OCI-LY1 (cell line): Measurements from ENCODE around the gene C11orf24.
"Not testable (repeated sequence)": the region's sequence is repeated elsewhere in the genome, so short reads cannot be mapped to it uniquely, and the experiment has no call there.

Experiments used
- H2AFZ ChIP-seq: fragments of 200-600 bp; sonication (generic), shearing (Covaris generic); 2 replicates; pipeline ENCODE4 v1.6.0; 2014; ENCODE audit warnings: antibody characterized with exemption, mild to moderate bottlenecking, low read length
- H3F3A ChIP-seq: fragments of 200-600 bp; sonication (generic), shearing (Covaris generic); 2 replicates; pipeline ENCODE4 v1.6.0; 2014; ENCODE audit warnings: mild to moderate bottlenecking, antibody characterized with exemption, low read length, moderate library complexity; ENCODE audit not compliant: insufficient read depth
- H3K27ac ChIP-seq: fragments of 200-600 bp; sonication (generic); 2 replicates; pipeline ENCODE4 v1.5.1; 2014; ENCODE audit warnings: low read length, mixed run types, mild to moderate bottlenecking, low read depth; ENCODE audit not compliant: poor library complexity, severe bottlenecking
- H3K27me3 ChIP-seq: fragments of 200-600 bp; sonication (generic); 2 replicates; pipeline ENCODE4 v1.6.0; 2014; ENCODE audit warnings: antibody characterized with exemption, mild to moderate bottlenecking, low read length, moderate library complexity; ENCODE audit not compliant: insufficient read depth
- H3K36me3 ChIP-seq: fragments of 200-600 bp; sonication (generic); 2 replicates; pipeline ENCODE4 v1.6.1; 2014; ENCODE audit warnings: mild to moderate bottlenecking, antibody characterized with exemption, low read length, moderate library complexity, mixed read lengths; ENCODE audit not compliant: insufficient read depth
- H3K4me1 ChIP-seq: fragments of 200-600 bp; sonication (generic); 2 replicates; pipeline ENCODE4 v1.5.1; 2014; ENCODE audit warnings: mild to moderate bottlenecking, low read length, moderate library complexity; ENCODE audit not compliant: insufficient read depth, severe bottlenecking
- H3K4me2 ChIP-seq: fragments of 200-600 bp; sonication (generic), shearing (Covaris generic); 2 replicates; pipeline ENCODE4 v1.6.1; 2014; ENCODE audit warnings: low read length
- H3K4me3 ChIP-seq: fragments of 200-600 bp; sonication (generic); 2 replicates; pipeline ENCODE4 v1.5.1; 2014; ENCODE audit warnings: low read length, low read depth, mild to moderate bottlenecking, mixed read lengths; ENCODE audit not compliant: poor library complexity, severe bottlenecking
- H3K79me2 ChIP-seq: fragments of 200-600 bp; shearing (Covaris generic); 2 replicates; pipeline ENCODE4 v1.6.1; 2016; ENCODE audit warnings: mixed run types, low read length, mixed read lengths; ENCODE audit not compliant: insufficient read depth
- H3K9ac ChIP-seq: fragments of 200-600 bp; sonication (generic), shearing (Covaris generic); 2 replicates; pipeline ENCODE4 v1.6.1; 2014; ENCODE audit warnings: mild to moderate bottlenecking, low read length, mixed read lengths
- H3K9me2 ChIP-seq: fragments of 200-600 bp; sonication (generic), shearing (Covaris generic); 2 replicates; pipeline ENCODE4 v1.6.1; 2014; ENCODE audit warnings: low read depth, mild to moderate bottlenecking, low read length, mixed read lengths
- H3K9me3 ChIP-seq: fragments of 200-600 bp; shearing (Covaris generic); 2 replicates; pipeline ENCODE4 v1.6.1; 2014; ENCODE audit warnings: low read length, mixed read lengths
- H4K20me1 ChIP-seq: fragments of 200-600 bp; sonication (generic), shearing (Covaris generic); 2 replicates; pipeline ENCODE4 v1.6.0; 2016; ENCODE audit warnings: mild to moderate bottlenecking, low read length; ENCODE audit not compliant: insufficient read depth
- CTCF ChIP-seq: fragments of 200-600 bp; sonication (generic), shearing (Covaris generic); IDR thresholded peaks from 2 replicates; pipeline ENCODE4 v1.5.1; 2017; ENCODE audit warnings: mild to moderate bottlenecking, antibody characterized with exemption, low read length, moderate library complexity, mixed read lengths
- EZH2 ChIP-seq: fragments of 200-600 bp; sonication (generic), shearing (Covaris generic); IDR thresholded peaks from 2 replicates; pipeline ENCODE4 v1.8.0; 2017; ENCODE audit warnings: borderline replicate concordance, mixed run types, mild to moderate bottlenecking, antibody characterized with exemption, low read length, moderate library complexity, mixed read lengths

Gene C11orf24

GRCh38 chr11:68255526-68255925 is 16.2 kb downstream of the C11orf24 start:
- Histone ChIP-seq H2AFZ (no peak overlapping the region), H3K9ac (no peak overlapping the region), H3K9me3 (no peaks in the 10 kb centered on the region), H3K4me3 (no peak overlapping the region), H3K27me3 (peaks cover 5% of the 10 kb centered on the region; the same call in 1 of the 2 replicates), H3K4me1 (peaks cover 3% of the 10 kb centered on the region), H3K27ac (no peak overlapping the region), H3K4me2 (no peak overlapping the region), H4K20me1 (no peaks in the 10 kb centered on the region), H3K9me2 (no peaks in the 10 kb centered on the region), H3F3A (no peaks in the 10 kb centered on the region), H3K79me2 (no peaks in the 10 kb centered on the region), H3K36me3 (peaks cover 2% of the 10 kb centered on the region; the same call in 1 of the 2 replicates)
- TF ChIP-seq EZH2 (no peak), CTCF (no peak)

DNA sequence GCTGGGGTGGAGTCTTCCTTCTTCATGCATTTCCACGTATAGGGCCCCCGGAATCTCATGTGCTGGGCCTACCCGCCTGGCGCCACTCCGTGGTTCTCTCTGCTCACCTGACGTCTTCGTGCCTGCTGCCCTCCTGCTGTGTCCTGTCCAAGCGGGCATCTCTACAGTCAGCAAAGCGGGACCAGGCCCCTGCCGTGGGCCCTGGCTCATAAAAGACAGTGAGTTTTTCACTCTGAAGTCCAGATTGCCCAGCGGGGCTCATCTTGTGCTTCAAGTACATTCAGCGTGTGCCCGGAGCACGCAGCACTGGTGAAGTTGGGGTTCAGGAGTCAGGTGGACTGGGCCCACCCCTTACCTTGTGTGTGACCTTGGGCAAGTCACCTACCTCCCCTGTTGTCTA is 17.4 kb downstream of the C11orf24 start:
- TF ChIP-seq CTCF: no peak
- TF ChIP-seq EZH2: no peak
- Histone ChIP-seq H3K4me3 (no peak overlapping the region), H3K27ac (no peak overlapping the region), H3K36me3 (no peaks in the 10 kb centered on the region), H3K4me2 (no peak overlapping the region), H3K9ac (no peak overlapping the region), H3K9me3 (no peaks in the 10 kb centered on the region), H3K79me2 (no peaks in the 10 kb centered on the region), H3K4me1 (peaks cover 3% of the 10 kb centered on the region), H3K27me3 (peaks cover 5% of the 10 kb centered on the region; the same call in 1 of the 2 replicates), H4K20me1 (no peaks in the 10 kb centered on the region), H3F3A (no peaks in the 10 kb centered on the region), H3K9me2 (no peaks in the 10 kb centered on the region), H2AFZ (no peak overlapping the region)

DNA sequence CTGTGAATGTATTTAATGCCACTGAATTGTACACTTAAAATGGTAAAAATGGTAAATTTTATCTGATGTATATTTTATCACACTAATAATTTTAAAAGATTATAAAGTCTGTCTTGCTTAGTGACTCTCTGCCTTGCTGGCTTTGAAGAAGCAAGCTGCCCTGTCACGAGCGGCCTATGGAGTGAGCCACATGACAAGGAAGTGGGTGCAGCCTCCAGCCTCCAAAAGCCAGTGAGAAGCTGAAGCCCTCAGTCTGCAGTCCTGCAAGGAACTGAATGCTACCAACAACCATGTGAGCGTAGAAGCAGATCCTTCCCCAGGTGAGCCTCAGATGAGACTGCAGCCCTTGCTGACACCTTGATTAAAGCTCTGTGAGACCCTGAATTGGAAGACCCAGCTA is 20.0 kb downstream of the C11orf24 start:
- H3K4me2 ChIP-seq: no peak overlapping the region
- no peaks in the 10 kb centered on the region for H3K9me2 ChIP-seq
- H3K79me2 ChIP-seq: no peaks in the 10 kb centered on the region
- no peak overlapping the region for H2AFZ ChIP-seq
- H3K4me1 ChIP-seq: no peaks in the 10 kb centered on the region
- no peak for TF ChIP-seq EZH2
- no peak for TF ChIP-seq CTCF
- H3K27ac ChIP-seq: no peak overlapping the region
- H3K27me3 ChIP-seq: peaks cover 5% of the 10 kb centered on the region; the same call in 1 of the 2 replicates
- no peak overlapping the region for H3K4me3 ChIP-seq
- no peaks in the 10 kb centered on the region for H3K9me3 ChIP-seq
- no peaks in the 10 kb centered on the region for H3F3A ChIP-seq
- H3K9ac ChIP-seq: no peak overlapping the region
- H4K20me1 ChIP-seq: no peaks in the 10 kb centered on the region
- no peaks in the 10 kb centered on the region for H3K36me3 ChIP-seq

GRCh38 chr11:68244912-68245311 is 26.9 kb downstream of the C11orf24 start:
- not testable (repeated sequence) for H3F3A ChIP-seq, H3K9me3 ChIP-seq, H3K27ac ChIP-seq, H3K4me1 ChIP-seq, H4K20me1 ChIP-seq, H3K4me2 ChIP-seq, H3K36me3 ChIP-seq, H3K27me3 ChIP-seq, H3K9ac ChIP-seq, H2AFZ ChIP-seq, H3K4me3 ChIP-seq, H3K9me2 ChIP-seq, H3K79me2 ChIP-seq

DNA sequence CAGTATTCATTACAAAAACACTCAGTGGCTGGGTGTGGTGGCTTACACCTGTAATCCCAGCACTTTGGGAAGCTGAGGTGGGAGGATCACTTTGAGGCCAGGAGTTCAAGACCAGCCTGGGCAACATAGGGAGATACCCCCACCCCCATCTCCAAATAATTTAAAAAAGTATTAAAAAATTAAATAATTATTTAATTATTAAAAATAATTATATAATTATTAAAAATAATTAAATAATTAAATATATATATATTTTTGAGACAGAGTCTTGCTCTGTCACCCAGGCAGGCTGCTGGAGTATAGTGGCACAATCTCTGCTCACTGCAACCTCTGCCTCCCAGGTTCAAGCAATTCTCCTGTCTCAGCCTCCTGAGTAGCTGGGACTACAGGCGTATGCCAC is 27.9 kb downstream of the C11orf24 start:
- not testable (repeated sequence) for H3K4me2 ChIP-seq, H3K27ac ChIP-seq, H2AFZ ChIP-seq, H3K27me3 ChIP-seq, H3K79me2 ChIP-seq, H4K20me1 ChIP-seq, H3K9me3 ChIP-seq, H3K9ac ChIP-seq, H3K4me3 ChIP-seq, H3K4me1 ChIP-seq, H3F3A ChIP-seq, H3K36me3 ChIP-seq, H3K9me2 ChIP-seq
